D721Med (cell line): Measurements from ENCODE around the gene ACACA.

Source experiments
- DNase-seq: peaks from one replicate; pipeline ENCODE4 v3.0.0; 2011; ENCODE audit warnings: low spot score; ENCODE audit not compliant: insufficient read length
- FAIRE-seq: peaks from 2 replicates; lab custom pipeline; 2011; peaks lifted over from hg19 to GRCh38; lab: Jason Lieb, UNC
- CTCF ChIP-seq: IDR thresholded peaks from 2 replicates; pipeline ENCODE4 v1.5.1; 2012; ENCODE audit warnings: mild to moderate bottlenecking, control low read depth; ENCODE audit not compliant: insufficient read depth; ENCODE audit errors: missing control alignments

ACACA gene

GRCh38 chr17:37274461-37274860 lies 132.2 kb downstream of the ACACA start:
- no peak for DNase-seq
- TF ChIP-seq CTCF, result no peak
- no peak for FAIRE-seq

GRCh38 chr17:37273409-37274051 lies 133.1 kb downstream of the ACACA start:
- DNase-seq, result peak; percentile 32
- no peak for TF ChIP-seq CTCF
- FAIRE-seq, result no peak

GRCh38 chr17:37265446-37266173 lies 141.0 kb downstream of the ACACA start:
- TF ChIP-seq CTCF, result no peak
- no peak for DNase-seq
- no peak for FAIRE-seq

GRCh38 chr17:37261286-37261685 lies 145.3 kb downstream of the ACACA start:
- FAIRE-seq (no peak), DNase-seq (no peak)
- no peak for TF ChIP-seq CTCF

GRCh38 chr17:37259030-37259735 lies 147.5 kb downstream of the ACACA start:
- FAIRE-seq (no peak), DNase-seq (no peak)
- no peak for TF ChIP-seq CTCF

- no peak for DNase-seq
- no peak for FAIRE-seq
- no peak for TF ChIP-seq CTCF
Measured at GRCh38 chr17:37256627-37257026, 150.0 kb downstream of the ACACA start.
